Neural progenitor cell (in vitro differentiated cells): Measurements from ENCODE around the gene TADA2B. TPM values are rescaled to one million over a fixed set of nuclear protein-coding genes. Genes with fewer than 3 reads are reported as not detected.

Experiments used
- DNase-seq: peaks from one replicate; pipeline ENCODE4 v3.0.0-alpha.2; 2016; ENCODE audit warnings: low spot score
- H2AFZ ChIP-seq: fragments of 200-600 bp; sonication (generic); replicated peaks from 2 replicates; pipeline ENCODE4 v1.6.1; 2016; ENCODE audit warnings: antibody characterized with exemption
- H3F3A ChIP-seq: fragments of 200-600 bp; sonication (generic); 2 replicates; pipeline ENCODE4 v1.6.1; 2016; ENCODE audit warnings: antibody characterized with exemption, low read depth
- H3K27ac ChIP-seq: fragments of 200-600 bp; sonication (generic); 2 replicates; pipeline ENCODE4 v1.5.1; 2016; ENCODE audit warnings: mild to moderate bottlenecking
- H3K27me3 ChIP-seq: fragments of 200-600 bp; sonication (generic); 2 replicates; pipeline ENCODE4 v1.6.1; 2016; ENCODE audit warnings: mild to moderate bottlenecking, moderate library complexity
- H3K36me3 ChIP-seq: fragments of 200-600 bp; sonication (generic); 2 replicates; pipeline ENCODE4 v1.5.1; 2016
- H3K4me1 ChIP-seq: fragments of 200-600 bp; sonication (generic); 2 replicates; pipeline ENCODE4 v1.6.1; 2016; ENCODE audit warnings: mixed run types
- H3K4me2 ChIP-seq: fragments of 200-600 bp; sonication (generic); 2 replicates; pipeline ENCODE4 v1.6.1; 2016
- H3K4me3 ChIP-seq: fragments of 200-600 bp; sonication (generic); 2 replicates; pipeline ENCODE4 v1.5.1; 2016
- H3K79me2 ChIP-seq: fragments of 200-600 bp; sonication (generic); 2 replicates; pipeline ENCODE4 v1.6.1; 2016; ENCODE audit warnings: low read depth
- H3K9ac ChIP-seq: fragments of 200-600 bp; sonication (generic); 2 replicates; pipeline ENCODE4 v1.6.1; 2016
- H3K9me3 ChIP-seq: fragments of 200-600 bp; sonication (generic); 2 replicates; pipeline ENCODE4 v1.5.1; 2016; ENCODE audit warnings: low read depth
- H4K20me1 ChIP-seq: fragments of 200-600 bp; sonication (generic); 2 replicates; pipeline ENCODE4 v1.6.1; 2016; ENCODE audit warnings: low read depth
- H3K27ac Mint-ChIP-seq: 3 replicates; pipeline ENCODE4 v1.8.0; 2021; ENCODE audit warnings: mixed read lengths
- H3K27me3 Mint-ChIP-seq: 2 replicates; pipeline ENCODE4 v1.8.0; 2022; ENCODE audit warnings: low read depth, mild to moderate bottlenecking, inconsistent platforms, moderate library complexity, mixed read lengths; ENCODE audit not compliant: insufficient read depth
- H3K36me3 Mint-ChIP-seq: 3 replicates; pipeline ENCODE4 v1.8.0; 2021; ENCODE audit warnings: mixed read lengths
- H3K4me1 Mint-ChIP-seq: 3 replicates; pipeline ENCODE4 v1.8.0; 2021; ENCODE audit warnings: mixed read lengths
- H3K4me3 Mint-ChIP-seq: 3 replicates; pipeline ENCODE4 v1.8.0; 2021; ENCODE audit warnings: mild to moderate bottlenecking, moderate library complexity, mixed read lengths
- H3K9me3 Mint-ChIP-seq: 3 replicates; pipeline ENCODE4 v1.8.0; 2020; ENCODE audit warnings: mixed read lengths
- CTCF ChIP-seq: fragments of 200-600 bp; sonication (generic); IDR thresholded peaks from 2 replicates; pipeline ENCODE4 v1.5.1; 2017; ENCODE audit warnings: antibody characterized with exemption, mild to moderate bottlenecking
- EZH2 ChIP-seq: fragments of 200-600 bp; sonication (generic); IDR thresholded peaks from 2 replicates; pipeline ENCODE4 v1.6.1; 2017; ENCODE audit warnings: antibody characterized with exemption, mild to moderate bottlenecking, moderate library complexity
- EZH2phosphoT487 ChIP-seq: fragments of 200-600 bp; sonication (generic); IDR thresholded peaks from 2 replicates; pipeline ENCODE4 v1.6.1; 2017; ENCODE audit warnings: antibody characterized with exemption
- total RNA-seq: library from RNA; depleted of rRNA; stranded (reverse); fragments of >200 nt; gene quantifications from 2 replicates; pipeline ENCODE4 v1.2.3, GENCODE V29; 2015; ENCODE audit warnings: low replicate concordance

TADA2B gene
- total RNA-seq, 1 donor from 2014 or later, result 12.6 TPM

- H3K9me3 Mint-ChIP-seq, result no peaks in the 10 kb centered on the region
- no peaks in the 10 kb centered on the region for H3K36me3 ChIP-seq
- no peaks in the 10 kb centered on the region for H3F3A ChIP-seq
- no peaks in the 10 kb centered on the region for H3K79me2 ChIP-seq
- H3K4me1 ChIP-seq, result no peaks in the 10 kb centered on the region
- H3K27me3 ChIP-seq, result no peaks in the 10 kb centered on the region
- H3K27ac Mint-ChIP-seq, result no peak overlapping the region
- peaks cover 39% of the 10 kb centered on the region for H3K36me3 Mint-ChIP-seq
- no peak overlapping the region for H3K4me2 ChIP-seq
- H3K4me3 Mint-ChIP-seq, result no peak overlapping the region
- no peak overlapping the region for H3K27ac ChIP-seq
- no peak for TF ChIP-seq EZH2phosphoT487
- TF ChIP-seq CTCF, result no peak
- TF ChIP-seq EZH2, result no peak
- H4K20me1 ChIP-seq, result peaks cover 3% of the 10 kb centered on the region
- no peaks in the 10 kb centered on the region for H3K9me3 ChIP-seq
- H3K27me3 Mint-ChIP-seq, result no peaks in the 10 kb centered on the region
- H2AFZ ChIP-seq, result no peak overlapping the region
- H3K4me1 Mint-ChIP-seq, result no peaks in the 10 kb centered on the region
- H3K9ac ChIP-seq, result no peak overlapping the region
- no peak overlapping the region for H3K4me3 ChIP-seq
- DNase-seq, result no peak
These were observed 28.4 kb upstream of the TADA2B start for GRCh38 chr4:7014815-7015214.

GRCh38 chr4:7015383-7016035, 27.7 kb upstream of the TADA2B start:
- no peak overlapping the region for H3K27ac ChIP-seq
- no peak overlapping the region for H2AFZ ChIP-seq
- Mint-ChIP-seq H3K36me3 (peaks cover 38% of the 10 kb centered on the region), H3K27ac (peak overlapping the region; percentile 13), H3K9me3 (no peaks in the 10 kb centered on the region), H3K4me3 (no peak overlapping the region), H3K27me3 (peaks cover 2% of the 10 kb centered on the region), H3K4me1 (peaks cover 5% of the 10 kb centered on the region)
- DNase-seq, result no peak
- H3K4me2 ChIP-seq, result no peak overlapping the region
- H3F3A ChIP-seq, result no peaks in the 10 kb centered on the region
- no peaks in the 10 kb centered on the region for H3K9me3 ChIP-seq
- no peak overlapping the region for H3K4me3 ChIP-seq
- no peak overlapping the region for H3K9ac ChIP-seq
- H3K27me3 ChIP-seq, result no peaks in the 10 kb centered on the region
- peaks cover 6% of the 10 kb centered on the region for H3K4me1 ChIP-seq
- no peak for TF ChIP-seq EZH2phosphoT487
- TF ChIP-seq CTCF, result no peak
- TF ChIP-seq EZH2, result no peak
- H3K79me2 ChIP-seq, result no peaks in the 10 kb centered on the region
- peaks cover 6% of the 10 kb centered on the region for H4K20me1 ChIP-seq
- no peaks in the 10 kb centered on the region for H3K36me3 ChIP-seq

- TF ChIP-seq EZH2, result no peak
- no peak for TF ChIP-seq EZH2phosphoT487
- TF ChIP-seq CTCF, result no peak
- H3K9me3 Mint-ChIP-seq, result no peaks in the 10 kb centered on the region
- H3K27me3 Mint-ChIP-seq, result peaks cover 2% of the 10 kb centered on the region
- Histone ChIP-seq H3K27me3 (no peaks in the 10 kb centered on the region), H3K9ac (no peak overlapping the region), H4K20me1 (peaks cover 12% of the 10 kb centered on the region), H3K27ac (no peak overlapping the region), H3K36me3 (no peaks in the 10 kb centered on the region), H3K4me1 (peaks cover 8% of the 10 kb centered on the region), H3F3A (no peaks in the 10 kb centered on the region), H3K4me2 (no peak overlapping the region), H3K79me2 (no peaks in the 10 kb centered on the region), H3K4me3 (no peak overlapping the region), H3K9me3 (no peaks in the 10 kb centered on the region), H2AFZ (no peak overlapping the region)
- H3K4me1 Mint-ChIP-seq, result peaks cover 11% of the 10 kb centered on the region
- peaks cover 39% of the 10 kb centered on the region for H3K36me3 Mint-ChIP-seq
- no peak for DNase-seq
- no peak overlapping the region for H3K27ac Mint-ChIP-seq
- no peak overlapping the region for H3K4me3 Mint-ChIP-seq
These were observed 27.1 kb upstream of the TADA2B start for GRCh38 chr4:7016086-7016485.
